Progenitor cell of endocrine pancreas (in vitro differentiated cells): ENCODE data around the gene CABLES2. TPM values are rescaled to one million over a fixed set of nuclear protein-coding genes. Genes with fewer than 3 reads are reported as not detected.

ENCODE experiments used
- DNase-seq: peaks from one replicate; pipeline ENCODE4 v3.0.0; 2021; ENCODE audit warnings: low spot score; ENCODE audit not compliant: unreplicated experiment
- H3K27ac Mint-ChIP-seq: 2 replicates; pipeline ENCODE4 v1.8.0; 2021; ENCODE audit warnings: mild to moderate bottlenecking, moderate library complexity, mixed read lengths
- H3K27me3 Mint-ChIP-seq: 2 replicates; pipeline ENCODE4 v1.8.0; 2021; ENCODE audit warnings: mixed read lengths
- H3K36me3 Mint-ChIP-seq: 2 replicates; pipeline ENCODE4 v1.8.0; 2022; ENCODE audit warnings: mixed read lengths; ENCODE audit not compliant: insufficient read depth
- H3K4me1 Mint-ChIP-seq: 2 replicates; pipeline ENCODE4 v1.8.0; 2021; ENCODE audit warnings: low read depth, mixed read lengths
- H3K4me3 Mint-ChIP-seq: 2 replicates; pipeline ENCODE4 v1.8.0; 2021; ENCODE audit warnings: low read depth, mild to moderate bottlenecking, moderate library complexity, mixed read lengths
- H3K9me3 Mint-ChIP-seq: 2 replicates; pipeline ENCODE4 v1.8.0; 2021; ENCODE audit warnings: low read depth, mixed read lengths
- total RNA-seq: library from RNA; stranded (reverse); gene quantifications from 2 replicates; pipeline ENCODE4 v1.2.1, GENCODE V29; 2021
- TF ChIP-seq, protein P1 (sequence below): fragments of 200-600 bp; sonication (generic); IDR thresholded peaks from one replicate; pipeline ENCODE4 v1.5.0; 2021; ENCODE audit warnings: antibody characterized with exemption, mild to moderate bottlenecking; ENCODE audit not compliant: unreplicated experiment

The CABLES2 gene
- total RNA-seq, 1 donor from 2014 or later = 21.7 TPM

GRCh38 chr20:62367136-62367632, 39.9 kb downstream of the CABLES2 start, which contains the start of gene LAMA5:
Gene LAMA5 (minus strand): TSS chr20:62367312. CDS start chr20:62367245, 67 bp downstream.
- Mint-ChIP-seq H3K27me3 (no peaks in the 10 kb centered on the region), H3K4me1 (peaks cover 31% of the 10 kb centered on the region), H3K9me3 (no peaks in the 10 kb centered on the region), H3K4me3 (peak within 1 kb of the TSS; percentile 69), H3K27ac (peak within 1 kb of the TSS; percentile 78), H3K36me3 (no peaks in the 10 kb centered on the region)
- TF ChIP-seq, protein P1, sequence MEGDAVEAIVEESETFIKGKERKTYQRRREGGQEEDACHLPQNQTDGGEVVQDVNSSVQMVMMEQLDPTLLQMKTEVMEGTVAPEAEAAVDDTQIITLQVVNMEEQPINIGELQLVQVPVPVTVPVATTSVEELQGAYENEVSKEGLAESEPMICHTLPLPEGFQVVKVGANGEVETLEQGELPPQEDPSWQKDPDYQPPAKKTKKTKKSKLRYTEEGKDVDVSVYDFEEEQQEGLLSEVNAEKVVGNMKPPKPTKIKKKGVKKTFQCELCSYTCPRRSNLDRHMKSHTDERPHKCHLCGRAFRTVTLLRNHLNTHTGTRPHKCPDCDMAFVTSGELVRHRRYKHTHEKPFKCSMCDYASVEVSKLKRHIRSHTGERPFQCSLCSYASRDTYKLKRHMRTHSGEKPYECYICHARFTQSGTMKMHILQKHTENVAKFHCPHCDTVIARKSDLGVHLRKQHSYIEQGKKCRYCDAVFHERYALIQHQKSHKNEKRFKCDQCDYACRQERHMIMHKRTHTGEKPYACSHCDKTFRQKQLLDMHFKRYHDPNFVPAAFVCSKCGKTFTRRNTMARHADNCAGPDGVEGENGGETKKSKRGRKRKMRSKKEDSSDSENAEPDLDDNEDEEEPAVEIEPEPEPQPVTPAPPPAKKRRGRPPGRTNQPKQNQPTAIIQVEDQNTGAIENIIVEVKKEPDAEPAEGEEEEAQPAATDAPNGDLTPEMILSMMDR = no peak
- peak; percentile 65 for DNase-seq

GRCh38 chr20:62366370-62367135, 40.5 kb downstream of the CABLES2 start:
- peak overlapping the region; percentile 41 for H3K27ac Mint-ChIP-seq
- peak; percentile 70 for DNase-seq

DNA sequence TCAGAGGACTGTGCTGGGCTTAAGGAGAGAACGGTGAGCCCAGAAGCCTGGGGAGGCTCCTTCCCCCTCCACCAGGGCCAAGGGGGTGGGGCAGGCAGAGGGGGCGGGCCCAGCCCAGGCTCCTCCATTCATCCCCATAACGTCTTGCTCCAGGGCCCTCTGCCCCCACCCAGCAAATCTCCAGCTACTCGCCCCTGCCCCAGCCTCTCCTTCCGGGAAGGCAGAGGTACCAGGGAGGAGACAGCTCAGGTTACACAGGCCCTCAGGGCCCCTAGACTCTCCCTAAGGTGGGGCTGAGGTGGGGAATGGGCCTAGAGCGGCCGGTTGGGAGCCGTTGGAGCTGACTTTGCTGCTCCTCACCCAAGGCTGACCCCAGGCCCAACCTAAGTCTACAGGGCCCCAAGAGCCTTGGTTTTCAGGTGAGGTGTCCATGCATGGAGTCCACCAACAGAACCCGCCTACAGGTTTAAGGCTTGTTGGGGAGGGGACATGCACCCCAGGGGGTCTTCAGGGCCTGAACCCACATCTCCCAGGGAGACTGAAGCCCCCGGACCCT, 41.2 kb downstream of the CABLES2 start:
- Mint-ChIP-seq H3K36me3 (no peaks in the 10 kb centered on the region), H3K4me3 (peak overlapping the region; percentile 69), H3K4me1 (peaks cover 37% of the 10 kb centered on the region), H3K27ac (peak overlapping the region; percentile 76), H3K9me3 (no peaks in the 10 kb centered on the region), H3K27me3 (no peaks in the 10 kb centered on the region)
- TF ChIP-seq, protein P1 = no peak
- no peak for DNase-seq

More at GRCh38 chr20:62366370-62367135, 40.5 kb downstream of the CABLES2 start:
- Mint-ChIP-seq H3K4me1 (peaks cover 36% of the 10 kb centered on the region), H3K27me3 (no peaks in the 10 kb centered on the region), H3K36me3 (no peaks in the 10 kb centered on the region), H3K9me3 (no peaks in the 10 kb centered on the region), H3K4me3 (peak overlapping the region; percentile 69)
- TF ChIP-seq, protein P1 = no peak

GRCh38 chr20:62364911-62365736, 42.0 kb downstream of the CABLES2 start:
- TF ChIP-seq, protein P1 = no peak
- H3K9me3 Mint-ChIP-seq = no peaks in the 10 kb centered on the region
- peaks cover 37% of the 10 kb centered on the region for H3K4me1 Mint-ChIP-seq
- no peak for DNase-seq
- no peaks in the 10 kb centered on the region for H3K36me3 Mint-ChIP-seq
- H3K27ac Mint-ChIP-seq = peak overlapping the region; percentile 76
- peak overlapping the region; percentile 69 for H3K4me3 Mint-ChIP-seq
- no peaks in the 10 kb centered on the region for H3K27me3 Mint-ChIP-seq
